Type B pancreatic cell (in vitro differentiated cells): ENCODE results near the gene NPHP4. TPM values are rescaled to one million over a fixed set of nuclear protein-coding genes. Genes with fewer than 3 reads are reported as not detected.

ENCODE experiments used
- DNase-seq: peaks from one replicate; pipeline ENCODE4 v3.0.0; 2021; ENCODE audit warnings: mixed read lengths; ENCODE audit not compliant: unreplicated experiment; ENCODE audit errors: extremely low spot score
- H3K27ac Mint-ChIP-seq: 2 replicates; pipeline ENCODE4 v1.8.0; 2021; ENCODE audit warnings: mild to moderate bottlenecking, mixed read lengths
- H3K27me3 Mint-ChIP-seq: 2 replicates; pipeline ENCODE4 v1.8.0; 2021; ENCODE audit warnings: mixed read lengths
- H3K36me3 Mint-ChIP-seq: 2 replicates; pipeline ENCODE4 v1.8.0; 2021; ENCODE audit warnings: mixed read lengths
- H3K4me1 Mint-ChIP-seq: one replicate; pipeline ENCODE4 v1.8.0; 2021; ENCODE audit warnings: mixed read lengths; ENCODE audit not compliant: unreplicated experiment
- H3K4me3 Mint-ChIP-seq: 2 replicates; pipeline ENCODE4 v1.8.0; 2021; ENCODE audit warnings: mild to moderate bottlenecking, mixed read lengths
- H3K9me3 Mint-ChIP-seq: 2 replicates; pipeline ENCODE4 v1.8.0; 2021; ENCODE audit warnings: mixed read lengths
- CTCF ChIP-seq: fragments of 200-600 bp; sonication (generic); conservative IDR thresholded peaks from 2 replicates; pipeline ENCODE4 v1.5.0; 2021; ENCODE audit warnings: antibody characterized with exemption, mild to moderate bottlenecking
- total RNA-seq: library from RNA; stranded (reverse); gene quantifications from 2 replicates; pipeline ENCODE4 v1.2.1, GENCODE V29; 2021; ENCODE audit warnings: low replicate concordance

NPHP4 gene
- total RNA-seq, 1 donor from 2014 or later: 21.7 TPM

- Mint-ChIP-seq H3K4me3 (no peak overlapping the region), H3K9me3 (no peaks in the 10 kb centered on the region), H3K36me3 (no peaks in the 10 kb centered on the region), H3K27ac (no peak overlapping the region), H3K27me3 (peaks cover 16% of the 10 kb centered on the region), H3K4me1 (peaks cover 13% of the 10 kb centered on the region)
- TF ChIP-seq CTCF: no peak
- DNase-seq: no peak
Measured at GRCh38 chr1:6001992-6002576, 9.9 kb upstream of the NPHP4 start.

- Mint-ChIP-seq H3K27ac (no peak overlapping the region), H3K9me3 (no peaks in the 10 kb centered on the region), H3K4me3 (no peak overlapping the region), H3K27me3 (peaks cover 16% of the 10 kb centered on the region), H3K4me1 (peaks cover 13% of the 10 kb centered on the region), H3K36me3 (no peaks in the 10 kb centered on the region)
- no peak for DNase-seq
- no peak for TF ChIP-seq CTCF
Measured at GRCh38 chr1:6000444-6001288, 8.4 kb upstream of the NPHP4 start.

- H3K27ac Mint-ChIP-seq: no peak overlapping the region
- H3K4me1 Mint-ChIP-seq: peaks cover 13% of the 10 kb centered on the region
Measured at GRCh38 chr1:5999711-6000443, 7.7 kb upstream of the NPHP4 start.

GRCh38 chr1:5998906-5999301, 6.7 kb upstream of the NPHP4 start:
- H3K27me3 Mint-ChIP-seq: peaks cover 20% of the 10 kb centered on the region
- H3K4me3 Mint-ChIP-seq: no peak overlapping the region
- TF ChIP-seq CTCF: no peak
- H3K9me3 Mint-ChIP-seq: no peaks in the 10 kb centered on the region
- H3K4me1 Mint-ChIP-seq: peaks cover 9% of the 10 kb centered on the region
- H3K27ac Mint-ChIP-seq: no peak overlapping the region
- no peaks in the 10 kb centered on the region for H3K36me3 Mint-ChIP-seq
- no peak for DNase-seq

More at GRCh38 chr1:5999711-6000443, 7.7 kb upstream of the NPHP4 start:
- Mint-ChIP-seq H3K36me3 (no peaks in the 10 kb centered on the region), H3K4me3 (no peak overlapping the region), H3K9me3 (no peaks in the 10 kb centered on the region), H3K27me3 (peaks cover 16% of the 10 kb centered on the region)
- TF ChIP-seq CTCF: no peak
- DNase-seq: no peak

GRCh38 chr1:5998051-5998905, 6.1 kb upstream of the NPHP4 start:
- no peak overlapping the region for H3K4me3 Mint-ChIP-seq

More at GRCh38 chr1:5998051-5998905, 6.1 kb upstream of the NPHP4 start:
- Mint-ChIP-seq H3K36me3 (no peaks in the 10 kb centered on the region), H3K27me3 (peaks cover 20% of the 10 kb centered on the region), H3K4me1 (peaks cover 8% of the 10 kb centered on the region), H3K9me3 (no peaks in the 10 kb centered on the region), H3K27ac (no peak overlapping the region)
- no peak for TF ChIP-seq CTCF
- DNase-seq: no peak
